Measurements from ENCODE around the gene COQ8B.
"Not testable (repeated sequence)": the region's sequence is repeated elsewhere in the genome, so short reads cannot be mapped to it uniquely, and the experiment has no call there.

Gene COQ8B

DNA sequence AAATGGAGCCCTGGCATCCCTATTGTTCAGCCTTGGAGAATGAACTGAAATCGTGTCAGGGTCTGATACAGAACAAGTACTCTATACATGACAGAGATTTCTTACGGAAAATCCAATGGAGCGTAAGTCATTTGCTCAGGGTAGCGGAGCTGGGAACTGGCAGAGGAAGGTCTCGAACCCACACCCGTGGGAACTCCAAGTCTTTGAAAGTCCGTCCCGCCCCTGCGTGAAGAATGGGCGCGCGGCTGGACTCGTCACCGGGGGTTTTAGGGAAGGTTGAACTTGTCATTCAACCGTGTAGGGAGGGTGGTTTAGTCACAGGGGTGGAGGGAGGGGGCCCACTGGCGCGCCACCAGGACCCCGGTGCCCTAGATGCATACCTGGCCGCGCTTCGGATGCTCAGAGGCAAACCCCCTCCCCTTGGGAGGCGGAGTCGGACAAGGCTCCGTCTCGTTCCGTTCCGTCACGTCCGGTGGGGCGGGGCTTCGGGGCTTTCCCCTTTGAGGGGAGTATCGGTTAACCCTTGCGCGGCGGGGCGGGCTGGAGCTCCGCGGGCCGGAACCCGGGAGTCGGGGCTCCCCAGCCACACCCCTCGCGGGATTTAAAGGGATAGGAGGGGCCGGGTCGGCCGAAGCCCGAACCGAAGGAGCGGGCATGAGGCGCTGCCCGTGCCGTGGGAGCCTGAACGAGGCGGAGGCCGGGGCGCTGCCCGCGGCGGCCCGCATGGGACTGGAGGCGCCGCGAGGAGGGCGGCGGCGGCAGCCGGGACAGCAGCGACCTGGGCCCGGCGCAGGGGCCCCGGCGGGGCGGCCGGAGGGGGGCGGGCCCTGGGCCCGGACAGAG, at the start of gene COQ8B, which contains the start of gene ITPKC:
Gene COQ8B, minus strand, starts transcription at position 405 of the 843 bp plus-strand sequence. CDS start 2,254 bp downstream, outside the sequence.
Gene ITPKC, plus strand, starts transcription at position 631 of the 843 bp plus-strand sequence. Its CDS starts 24 bp downstream, at position 655.
- DNase-seq (ENCODE audit: low read depth), result peak; percentile 99

DNA sequence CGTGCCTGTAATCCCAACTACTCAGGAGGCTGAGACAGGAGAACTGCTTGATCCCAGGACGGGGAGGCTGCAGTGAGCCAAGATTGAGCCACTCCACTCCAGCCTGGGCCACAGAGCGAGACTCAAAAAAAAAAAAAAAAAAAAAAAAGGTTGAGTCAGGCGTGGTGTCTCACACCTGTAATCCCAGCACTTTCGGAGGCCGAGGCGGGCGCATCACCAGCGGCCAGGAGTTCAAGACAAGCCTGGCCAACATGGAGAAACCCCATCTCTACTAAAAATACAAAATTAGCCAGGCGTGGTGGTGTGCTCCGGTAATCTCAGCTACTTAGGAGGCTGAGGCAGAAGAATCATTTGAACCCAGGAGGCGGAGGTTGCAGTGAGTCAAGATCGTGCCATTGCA, 49.7 kb upstream of the COQ8B start:
- DNase-seq (ENCODE audit: low read depth), result not testable (repeated sequence)

DNA sequence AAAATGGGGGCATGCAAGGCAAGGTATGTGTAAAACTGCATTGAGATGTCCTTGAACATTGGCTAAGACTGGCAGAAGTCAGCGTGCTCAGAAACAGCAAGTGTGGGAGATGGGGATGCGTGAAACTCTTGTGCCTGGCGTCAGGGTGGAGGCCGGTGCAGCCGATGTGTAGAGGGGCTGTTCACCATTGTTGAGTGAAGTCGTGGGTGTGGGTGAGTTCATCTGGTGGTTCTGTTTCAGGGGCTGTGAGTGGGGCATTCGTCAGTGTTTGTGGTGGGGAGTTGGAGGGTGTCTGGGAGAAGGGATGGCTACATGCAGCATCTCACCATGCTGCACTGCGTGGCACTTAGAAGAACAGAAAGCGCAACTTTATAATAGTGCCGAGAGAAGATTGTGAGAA, 47.3 kb upstream of the COQ8B start:
- DNase-seq (ENCODE audit: low read depth), result no peak

DNA sequence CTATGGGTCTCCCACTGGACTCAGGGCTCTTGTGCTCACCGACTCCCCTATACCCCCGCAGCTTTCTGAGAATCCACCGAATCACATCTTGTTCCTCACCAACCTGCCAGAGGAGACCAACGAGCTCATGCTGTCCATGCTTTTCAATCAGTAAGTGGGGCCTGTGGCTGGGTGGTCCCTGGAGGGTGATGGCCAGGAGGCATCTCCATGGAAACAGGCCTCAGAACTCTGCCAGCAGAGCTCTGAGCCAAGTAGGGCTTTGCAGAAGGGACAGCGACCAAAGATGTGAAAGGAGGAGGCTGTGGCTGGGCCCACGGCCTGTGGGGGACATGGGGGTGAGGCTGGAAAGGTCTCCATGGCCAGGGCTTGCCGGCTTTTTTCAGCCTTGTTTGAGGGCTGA, 46.8 kb upstream of the COQ8B start:
- DNase-seq (ENCODE audit: low read depth), result no peak

DNA sequence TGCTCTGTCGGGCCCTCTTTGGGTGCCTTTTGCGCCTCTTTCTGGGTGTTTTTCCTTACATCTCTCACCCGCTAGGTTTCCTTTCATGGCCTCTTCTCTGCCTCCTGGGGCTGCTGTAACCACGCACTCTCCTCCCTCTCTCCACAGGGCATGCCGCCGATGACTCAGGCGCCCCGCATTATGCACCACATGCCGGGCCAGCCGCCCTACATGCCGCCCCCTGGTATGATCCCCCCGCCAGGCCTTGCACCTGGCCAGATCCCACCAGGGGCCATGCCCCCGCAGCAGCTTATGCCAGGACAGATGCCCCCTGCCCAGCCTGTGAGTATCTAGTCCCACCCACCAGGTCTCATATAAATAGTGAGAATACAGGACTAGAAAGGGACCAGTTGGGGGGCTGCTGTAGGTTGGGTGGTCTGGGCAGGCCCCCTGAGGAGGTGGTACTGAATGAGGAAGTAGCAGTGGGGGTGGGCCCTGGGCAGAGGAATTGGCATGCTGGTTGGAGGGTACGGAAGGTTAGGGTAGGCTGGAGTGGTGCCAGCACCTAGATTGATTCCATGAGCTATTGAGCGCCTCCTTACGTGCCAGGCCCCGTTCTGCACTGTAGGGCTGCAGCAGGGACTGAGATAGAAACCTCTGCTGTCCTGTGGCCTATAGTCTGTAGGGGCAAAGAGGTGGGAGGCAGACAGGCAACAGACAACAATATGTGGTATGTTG, 46.2 kb upstream of the COQ8B start:
- no peak for DNase-seq (ENCODE audit: low read depth)

DNA sequence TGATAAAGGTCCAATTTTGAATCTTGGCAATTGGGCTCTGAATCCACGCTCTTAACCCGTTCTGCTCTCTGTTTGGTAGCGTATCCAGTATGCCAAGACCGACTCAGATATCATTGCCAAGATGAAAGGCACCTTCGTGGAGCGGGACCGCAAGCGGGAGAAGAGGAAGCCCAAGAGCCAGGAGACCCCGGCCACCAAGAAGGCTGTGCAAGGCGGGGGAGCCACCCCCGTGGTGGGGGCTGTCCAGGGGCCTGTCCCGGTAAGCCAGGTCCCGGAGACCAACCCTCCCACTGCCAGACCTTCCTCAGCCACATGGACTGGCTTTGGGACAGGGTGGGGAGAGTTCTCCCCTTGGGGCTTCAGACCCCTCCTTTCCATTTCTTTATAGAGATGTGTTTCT, 42.7 kb upstream of the COQ8B start:
- DNase-seq (ENCODE audit: low read depth), result no peak

DNA sequence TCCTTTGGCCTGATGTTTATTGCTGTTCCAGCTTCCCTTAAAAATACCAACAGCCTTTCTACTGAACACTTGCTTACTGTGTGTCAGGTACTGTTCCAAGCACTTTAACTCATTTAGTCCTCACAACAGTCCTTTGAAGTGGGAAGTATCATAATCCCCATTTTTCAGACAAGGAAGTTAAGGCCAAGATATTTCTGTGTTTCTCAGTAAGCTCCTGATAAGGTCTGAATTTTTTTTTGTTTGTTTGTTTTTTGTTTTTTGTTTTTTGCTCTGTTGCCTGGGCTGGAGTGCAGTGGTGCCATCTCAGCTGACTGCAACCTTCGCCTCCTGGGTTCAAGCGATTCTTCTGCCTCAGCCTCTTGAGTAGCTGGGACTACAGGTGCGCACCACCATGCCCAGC, 41.8 kb upstream of the COQ8B start:
- DNase-seq (ENCODE audit: low read depth), result no peak

DNA sequence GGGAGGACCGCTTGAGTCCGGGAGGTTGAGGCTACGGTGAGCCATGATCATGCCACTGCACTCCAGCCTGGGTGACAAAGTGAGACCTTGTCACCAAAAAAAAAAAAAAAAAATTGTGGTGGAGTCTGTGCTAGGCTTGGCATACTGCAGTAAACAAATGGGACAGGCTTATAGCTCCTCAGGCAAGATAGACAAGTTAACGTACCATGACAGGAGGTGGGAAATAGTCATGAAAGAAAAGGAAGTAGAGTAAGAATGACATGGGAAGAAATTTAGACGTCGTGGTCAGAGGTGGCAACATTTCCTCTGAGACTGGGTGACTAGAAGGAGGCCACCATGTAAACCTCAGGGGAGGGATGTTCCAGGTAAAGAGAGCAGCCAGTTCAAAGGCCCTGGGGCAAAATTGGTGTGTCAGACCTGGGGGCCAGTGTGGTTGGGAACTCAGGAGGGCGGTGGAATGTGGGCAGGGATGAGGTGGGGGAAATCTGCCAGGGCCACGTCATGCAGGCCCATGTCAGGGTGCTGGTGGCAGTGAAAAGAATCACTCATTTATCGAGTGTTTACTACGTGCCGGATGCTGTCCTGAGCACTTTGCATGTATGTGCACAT, 39.9 kb upstream of the COQ8B start:
- no peak for DNase-seq (ENCODE audit: low read depth)

DNA sequence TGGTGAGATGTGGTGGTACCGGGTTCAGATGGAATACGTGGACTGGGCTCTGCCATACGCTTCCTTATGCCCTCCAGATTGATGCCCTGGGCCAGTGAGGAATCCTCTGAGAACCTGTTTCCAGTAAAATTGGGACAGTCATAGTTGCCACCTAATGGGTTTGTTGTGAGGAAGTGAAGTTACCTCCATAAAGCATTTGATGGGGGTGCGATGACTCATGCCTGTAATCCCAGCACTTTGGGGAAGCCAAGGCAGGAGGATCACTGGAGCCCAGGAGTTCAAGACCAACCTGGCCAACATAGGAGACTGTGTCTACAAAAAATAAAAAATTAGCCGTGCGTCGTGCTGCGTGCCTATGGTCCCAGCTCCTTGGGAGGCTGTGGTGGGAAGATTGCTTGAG, 39.1 kb upstream of the COQ8B start:
- no peak for DNase-seq (ENCODE audit: low read depth)

DNA sequence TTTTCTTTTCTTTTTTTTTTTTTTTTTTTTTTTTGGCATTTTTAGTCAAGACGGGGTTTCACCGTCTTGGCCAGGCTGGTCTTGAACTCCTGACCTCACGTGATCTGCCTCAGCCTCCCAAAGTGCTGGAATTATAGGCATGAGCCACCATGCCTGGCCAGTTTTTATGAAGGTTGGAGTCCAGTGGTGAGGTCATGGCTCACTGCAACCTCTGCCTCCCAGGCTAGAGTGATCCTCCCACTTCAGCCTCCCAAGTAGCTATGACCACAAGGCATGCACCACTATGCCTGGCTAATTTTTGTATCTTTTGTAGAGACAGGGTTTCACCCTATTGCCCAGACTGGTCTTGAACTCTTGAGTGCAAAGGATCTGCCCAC, 38.5 kb upstream of the COQ8B start:
- no peak for DNase-seq (ENCODE audit: low read depth)

DNA sequence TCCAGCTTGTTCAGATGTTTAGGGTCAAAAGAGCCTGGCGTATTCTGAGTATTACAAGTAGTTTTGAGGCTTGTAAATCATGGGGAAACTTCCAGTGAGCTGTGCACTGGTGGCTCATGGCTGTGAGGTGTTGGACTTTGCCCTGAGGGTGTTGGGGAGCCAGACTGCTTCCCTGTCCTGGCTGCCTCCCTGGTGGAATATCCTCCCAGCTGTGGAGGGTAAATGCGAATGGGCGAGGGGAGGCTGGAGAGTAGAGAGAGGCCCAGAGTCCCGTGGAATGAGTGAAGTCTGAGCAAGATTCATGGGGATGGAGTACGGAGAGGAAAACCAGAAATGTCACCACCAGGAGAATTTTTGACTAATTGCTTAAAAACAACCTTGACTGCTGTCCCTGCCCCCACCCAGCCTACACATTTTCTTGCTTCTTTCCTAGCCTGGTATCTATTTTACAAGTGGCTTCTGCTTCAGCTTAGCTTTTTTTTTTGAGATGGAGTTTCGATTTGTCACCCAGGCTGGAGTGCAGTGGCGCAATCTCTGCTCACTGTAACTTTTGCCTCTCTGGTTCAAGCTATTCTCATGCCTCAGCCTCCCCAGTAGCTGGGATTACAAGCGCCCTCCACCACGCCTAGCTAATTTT, 38.0 kb upstream of the COQ8B start:
- no peak for DNase-seq (ENCODE audit: low read depth)

DNA sequence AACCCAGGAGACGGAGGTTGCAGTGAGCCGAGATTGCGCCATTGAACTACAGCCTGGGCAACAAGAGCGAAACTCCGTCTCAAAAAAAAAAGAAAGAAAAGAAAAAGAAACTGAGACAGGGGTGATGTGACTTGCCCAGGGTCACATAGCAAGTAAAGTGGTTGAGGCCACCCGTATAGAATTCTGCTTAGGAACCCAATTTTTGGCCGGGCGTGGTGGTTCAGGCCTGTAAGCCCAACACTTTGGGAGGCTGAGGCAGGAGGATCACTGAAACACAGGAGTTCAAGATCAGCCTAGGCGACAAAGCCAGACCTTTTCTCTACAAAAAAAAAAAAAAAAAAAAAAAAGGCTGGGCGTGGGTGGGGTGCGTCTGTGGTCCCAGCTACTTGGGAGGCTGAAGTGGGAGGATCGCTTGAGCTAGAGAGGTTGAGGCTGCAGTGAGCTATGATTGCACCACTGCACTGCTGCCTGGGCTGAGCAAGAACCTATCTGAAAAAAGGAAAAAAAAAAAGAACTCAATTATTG, 35.6 kb upstream of the COQ8B start:
- DNase-seq (ENCODE audit: low read depth), result no peak

DNA sequence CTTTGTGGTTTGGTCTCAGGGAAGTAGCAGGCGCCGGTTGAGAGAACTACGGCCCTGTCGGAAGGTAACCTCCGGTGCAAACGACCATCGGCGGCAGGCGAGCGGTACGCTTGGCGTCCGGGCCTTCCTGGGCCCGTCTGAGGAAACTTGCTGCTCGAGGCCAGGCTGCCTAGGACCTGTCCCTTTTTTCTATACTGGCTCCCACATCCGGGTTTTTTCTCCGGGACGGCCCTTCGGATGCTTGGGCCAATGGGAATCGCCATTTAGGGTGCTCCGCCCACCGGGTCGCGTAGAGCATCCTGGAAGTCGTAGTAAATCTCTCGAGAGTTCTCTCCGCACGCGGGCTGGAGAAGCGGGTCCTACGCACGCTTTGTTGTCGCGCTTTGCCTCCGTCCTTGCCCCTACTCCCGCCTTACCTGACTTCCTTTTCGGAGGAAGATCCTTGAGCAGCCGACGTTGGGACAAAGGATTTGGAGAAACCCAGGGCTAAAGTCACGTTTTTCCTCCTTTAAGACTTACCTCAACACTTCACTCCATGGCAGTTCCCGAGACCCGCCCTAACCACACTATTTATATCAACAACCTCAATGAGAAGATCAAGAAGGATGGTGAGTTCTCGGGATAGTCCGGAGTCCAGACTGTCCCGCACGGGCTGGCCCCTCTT, 34.3 kb upstream of the COQ8B start, which contains the start of gene SNRPA:
Gene SNRPA, plus strand, starts transcription at position 330 of the 664 bp plus-strand sequence. Its CDS starts 206 bp downstream, at position 536.
- DNase-seq (ENCODE audit: low read depth), result peak; percentile 88

DNA sequence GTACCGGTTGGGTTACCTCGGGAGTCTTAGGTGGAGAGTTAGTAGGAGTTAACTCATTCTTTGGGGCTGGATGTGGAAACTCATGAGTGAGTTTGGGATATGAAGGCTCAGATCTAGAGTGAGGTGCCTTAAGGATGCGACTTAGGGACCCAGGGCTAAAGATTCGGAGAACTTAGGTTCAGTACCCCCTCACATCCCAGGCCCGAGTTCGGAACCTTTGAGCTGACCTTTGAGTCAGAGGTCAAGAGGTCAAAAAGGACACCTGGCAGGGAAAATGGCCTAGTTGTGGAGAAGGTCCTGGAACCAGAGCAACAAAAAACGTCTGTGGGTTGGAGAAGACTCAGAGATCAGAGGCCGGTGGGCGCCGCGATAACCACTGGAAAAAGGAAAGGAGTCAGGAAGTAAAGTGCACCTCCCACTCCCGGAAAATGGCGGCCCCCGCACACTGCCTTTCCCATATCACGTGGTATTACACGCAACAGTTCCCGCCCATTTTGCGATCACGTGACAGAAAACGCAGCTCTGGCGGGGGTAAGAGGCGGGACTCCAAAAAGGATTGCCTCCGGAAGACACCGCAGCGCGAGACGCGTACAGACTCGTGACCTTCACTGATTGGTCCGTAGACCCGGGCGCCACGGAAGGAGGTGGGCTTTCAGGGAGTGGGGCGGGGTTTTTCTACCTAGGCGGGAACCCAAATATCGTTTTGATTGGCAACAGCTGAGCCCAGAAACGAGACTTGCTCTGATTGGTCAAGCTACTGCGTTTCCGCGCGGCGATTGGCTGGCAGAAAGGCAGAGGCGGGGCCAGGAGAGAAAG, 33.6 kb upstream of the COQ8B start, which contains the start of gene ACTMAP:
Gene ACTMAP, minus strand, starts transcription at position 420 of the 816 bp plus-strand sequence. CDS start 674 bp downstream, outside the sequence.
- DNase-seq (ENCODE audit: low read depth), result peak; percentile 98

DNA sequence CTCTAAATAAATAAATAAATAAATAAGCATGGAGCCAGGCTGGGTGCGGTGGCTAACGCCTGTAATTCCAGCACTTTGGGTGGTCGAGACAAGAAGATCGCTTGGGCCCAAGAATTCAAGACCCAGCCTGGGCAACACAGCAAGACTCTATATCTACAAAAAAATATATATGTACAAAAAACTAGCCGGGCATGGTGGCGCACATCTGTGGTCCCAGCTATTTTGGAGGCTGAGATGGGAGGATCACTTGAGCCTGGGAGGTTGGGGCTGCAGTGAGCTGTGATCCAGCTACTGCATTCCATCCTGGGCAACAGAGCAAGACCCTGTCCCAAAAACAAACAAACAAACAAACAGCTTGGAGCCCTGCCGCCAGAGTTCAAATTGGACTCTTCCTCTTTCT, 30.9 kb upstream of the COQ8B start:
- DNase-seq (ENCODE audit: low read depth), result no peak

DNA sequence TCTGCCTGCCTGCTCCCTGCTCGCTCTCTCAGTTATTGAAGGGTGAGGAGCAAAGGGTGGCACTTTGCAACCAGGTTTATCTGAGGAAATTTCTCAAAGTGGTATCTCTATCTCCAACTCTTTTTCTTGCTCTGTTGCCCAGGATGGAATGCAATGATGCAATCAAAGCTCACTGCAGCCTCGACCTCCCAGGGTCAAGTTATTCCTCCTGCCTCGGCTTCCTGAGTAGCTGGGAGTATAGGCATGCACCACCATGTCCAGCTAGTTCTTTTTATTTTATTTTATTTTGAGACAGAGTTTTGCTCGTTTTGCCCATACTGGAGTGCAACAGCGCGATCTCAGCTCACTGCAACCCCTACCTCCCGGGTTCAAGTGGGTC, 28.7 kb upstream of the COQ8B start:
- no peak for DNase-seq (ENCODE audit: low read depth)

DNA sequence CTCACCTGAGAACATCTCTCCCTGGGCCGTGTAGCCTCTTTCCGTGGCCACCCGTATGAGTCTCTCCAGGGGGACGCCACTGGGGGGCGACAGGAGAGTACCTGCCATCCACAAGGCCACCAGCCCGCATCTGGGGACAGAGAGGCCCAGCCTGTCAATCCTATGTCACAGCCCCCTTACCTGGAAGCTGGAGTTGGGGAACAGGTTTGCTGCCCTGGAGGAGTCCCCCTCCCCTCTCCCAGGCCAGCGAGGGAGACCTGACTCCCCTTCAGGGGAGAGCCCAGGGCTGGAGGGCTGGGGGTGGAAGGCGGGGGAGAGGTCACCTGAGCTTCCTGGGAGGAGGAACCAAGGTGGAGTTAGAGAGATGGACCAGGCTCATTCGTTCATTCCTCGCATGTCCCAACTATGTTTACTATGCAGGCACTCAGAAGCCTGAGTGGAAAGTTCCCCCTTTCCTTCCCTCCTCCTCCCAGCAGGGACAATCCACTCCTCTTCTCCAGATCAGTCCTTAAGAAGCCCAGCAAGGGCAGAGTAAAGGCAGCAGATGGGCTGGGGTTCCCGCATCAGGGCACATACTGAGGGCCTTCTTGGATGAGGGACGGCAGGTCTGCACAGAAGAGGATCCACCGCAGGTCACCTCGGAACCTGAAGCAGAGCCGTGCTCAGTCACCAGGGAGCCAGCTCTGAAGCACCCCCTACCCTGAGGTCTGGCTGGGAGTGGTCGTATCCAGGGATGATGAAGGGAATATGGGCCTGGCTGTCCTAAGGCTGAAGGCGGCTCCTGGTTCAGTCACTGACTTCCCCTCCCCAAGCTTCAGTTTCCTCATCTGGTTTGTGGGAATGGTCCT, 28.1 kb upstream of the COQ8B start:
- no peak for DNase-seq (ENCODE audit: low read depth)

DNA sequence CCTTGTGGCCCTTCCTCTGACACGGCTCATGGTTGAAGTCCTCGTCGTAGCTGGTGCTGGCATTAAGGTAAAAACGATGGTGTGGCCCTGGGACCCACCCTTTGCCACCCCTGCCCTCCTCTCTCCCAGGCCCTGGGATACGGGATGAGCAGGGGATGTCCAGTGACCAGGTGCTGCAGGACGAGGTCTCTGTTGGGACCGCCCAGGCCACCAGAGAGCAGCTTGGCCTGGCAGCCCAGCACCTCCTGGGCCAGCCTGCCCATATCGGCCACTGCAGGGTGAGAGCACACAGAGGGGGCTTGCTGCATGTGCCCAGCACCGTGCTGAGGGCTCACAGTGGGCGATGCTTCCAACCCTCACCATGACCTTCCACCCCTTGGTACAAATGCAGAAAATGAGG, 27.2 kb upstream of the COQ8B start:
- no peak for DNase-seq (ENCODE audit: low read depth)

DNA sequence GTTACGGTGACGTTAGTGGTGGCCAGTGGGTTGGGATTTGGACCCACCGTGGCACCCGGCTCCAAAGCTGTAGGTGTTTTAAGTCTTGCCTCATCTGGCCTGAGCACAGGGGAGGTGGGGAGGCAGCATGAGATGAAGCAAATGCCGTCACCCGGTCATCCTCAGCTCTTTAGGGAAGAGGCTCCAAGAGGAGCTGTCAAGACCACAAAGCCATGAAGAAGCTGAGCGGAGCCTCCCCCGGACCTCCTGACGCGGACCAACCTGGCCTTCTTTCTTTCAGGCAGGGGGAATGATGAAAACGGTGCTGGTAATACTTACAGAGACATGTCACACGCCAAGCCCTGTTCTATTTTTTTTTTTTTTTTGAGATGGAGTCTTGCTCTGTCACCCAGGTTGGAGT, 26.2 kb upstream of the COQ8B start:
- DNase-seq (ENCODE audit: low read depth), result no peak

DNA sequence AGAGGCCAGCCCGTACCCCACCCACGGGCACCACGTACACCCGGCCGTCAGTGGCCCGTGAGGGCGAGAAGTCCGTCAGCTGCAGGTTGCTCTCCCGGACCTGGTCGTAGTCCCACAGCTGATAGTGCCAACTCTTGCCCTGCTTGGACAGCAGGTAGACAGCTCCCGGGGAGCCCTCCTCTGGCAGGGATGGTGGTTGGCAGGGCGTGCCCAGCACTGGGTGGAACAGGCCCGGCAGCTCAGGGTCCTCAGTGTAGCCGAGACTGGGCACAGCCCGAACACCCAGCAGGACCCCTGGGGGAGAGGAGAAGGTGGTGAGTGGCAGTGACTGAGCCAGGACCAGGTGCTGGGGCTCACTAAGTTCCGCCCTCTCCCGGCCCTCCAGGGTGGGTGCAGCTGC, 25.8 kb upstream of the COQ8B start:
- DNase-seq (ENCODE audit: low read depth), result no peak
